K562 (cell line): ENCODE measurements around the gene TCFL5. TPM values are rescaled to one million over a fixed set of nuclear protein-coding genes. Genes with fewer than 3 reads are reported as not detected.

ENCODE experiments used
- ATAC-seq: fragments of 200-7000 bp; cut with Tn5 transposase; 3 replicates; pipeline ENCODE4 v1.9.1; 2020; ENCODE audit warnings: moderate library complexity
- BruUV-seq: library from RNA; stranded (reverse); fragments of 400-500 nt; replicated peaks from 2 replicates; lab custom pipeline; 2021; lab: Mats Ljungman, UMichigan
- CTCF ChIA-PET: fragments of 300-600 bp; formaldehyde crosslinking; extraction: SDS; loops from one replicate; lab custom pipeline; 2021; ENCODE audit warnings: low intra/inter-chr PET ratio; lab: Yijun Ruan, JAX
- POLR2A ChIA-PET: fragments of 300-600, 350-650 bp; sonication (Branson Sonifier 250); formaldehyde crosslinking; extraction: SDS; loops from one replicate; lab custom pipeline; 2021; ENCODE audit warnings: antibody characterized with exemption, inconsistent platforms; lab: Yijun Ruan, JAX
- DNase-seq, 4 experiments: peaks; one replicate each; pipeline versions ENCODE4 v3.0.0 to v3.0.0-alpha.2; 2011 to 2018; ENCODE audit warnings: low spot score in 3 of 4, mixed read lengths in 3 of 4; ENCODE audit errors: extremely low read depth in 1 of 4
- FAIRE-seq: peaks from 2 replicates; lab custom pipeline; 2011; peaks lifted over from hg19 to GRCh38; lab: Jason Lieb, UNC
- H2AFZ ChIP-seq: 2 replicates; pipeline ENCODE4 v1.6.0; 2011; ENCODE audit warnings: low read depth, low read length, control low read depth, inconsistent platforms
- H3K27ac ChIP-seq: fragments of 200-600 bp; 3 replicates; pipeline ENCODE4 v1.8.0; 2011; ENCODE audit warnings: low read depth, mild to moderate bottlenecking, control low read depth, inconsistent platforms, low read length, moderate library complexity, mixed read lengths; ENCODE audit errors: extremely low read depth
- H3K27me3 ChIP-seq, 2 experiments: fragments of 300-600 bp in 1 of 2; 2 replicates in 1 of 2; 3 replicates in 1 of 2; pipeline versions ENCODE4 v1.6.0 to v1.8.0; 2011; ENCODE audit warnings: inconsistent platforms in 2 of 2, low read length in 2 of 2, mild to moderate bottlenecking in 1 of 2, mixed read lengths in 1 of 2, moderate library complexity in 1 of 2; ENCODE audit not compliant: control insufficient read depth in 2 of 2, insufficient read depth in 2 of 2
- H3K36me3 ChIP-seq: fragments of 300-600 bp; 3 replicates; pipeline ENCODE4 v1.8.0; 2011; ENCODE audit warnings: mild to moderate bottlenecking, low read length, inconsistent platforms; ENCODE audit not compliant: control insufficient read depth, insufficient read depth
- H3K4me1 ChIP-seq, 2 experiments: fragments of 200-600 bp in 1 of 2; replicated peaks in 1 of 2; 2 replicates in 1 of 2; 3 replicates in 1 of 2; pipeline versions ENCODE4 v1.5.1 to v1.8.0; 2011; ENCODE audit warnings: inconsistent platforms in 2 of 2, low read length in 2 of 2, mild to moderate bottlenecking in 1 of 2, mixed read lengths in 1 of 2, moderate library complexity in 1 of 2; ENCODE audit not compliant: control insufficient read depth in 2 of 2, insufficient read depth in 2 of 2
- H3K4me2 ChIP-seq: 2 replicates; pipeline ENCODE4 v1.6.1; 2011; ENCODE audit warnings: low read length, control low read depth, inconsistent platforms, mixed read lengths; ENCODE audit not compliant: insufficient read depth
- H3K4me3 ChIP-seq: fragments of 200-600 bp; sonication (generic), shearing (Covaris generic); 2 replicates; pipeline ENCODE4 v1.5.1; 2016; ENCODE audit warnings: control low read depth, inconsistent platforms
- H3K79me2 ChIP-seq: fragments of 200-600 bp; 3 replicates; pipeline ENCODE4 v1.8.0; 2011; ENCODE audit warnings: low read length, inconsistent platforms; ENCODE audit not compliant: control insufficient read depth, insufficient read depth
- H3K9ac ChIP-seq, 2 experiments: 2 replicates each; pipeline versions ENCODE4 v1.6.0 to v1.6.1; 2011; ENCODE audit warnings: low read depth in 2 of 2, low read length in 2 of 2, control low read depth in 1 of 2, inconsistent platforms in 1 of 2, mild to moderate bottlenecking in 1 of 2, mixed read lengths in 1 of 2; ENCODE audit not compliant: insufficient read depth in 1 of 2
- H3K9me1 ChIP-seq: one replicate; pipeline ENCODE4 v1.6.0; 2011; ENCODE audit warnings: inconsistent platforms, mild to moderate bottlenecking, low read length, moderate library complexity; ENCODE audit not compliant: control insufficient read depth, insufficient read depth
- H3K9me3 ChIP-seq: replicated peaks from 2 replicates; pipeline ENCODE4 v1.5.1; 2011; ENCODE audit warnings: low read depth, low read length, inconsistent platforms; ENCODE audit not compliant: control insufficient read depth, insufficient read depth
- H4K20me1 ChIP-seq: replicated peaks from 2 replicates; pipeline ENCODE4 v1.6.1; 2011; ENCODE audit warnings: low read length, inconsistent platforms, mixed read lengths; ENCODE audit not compliant: control insufficient read depth, insufficient read depth
- CLOCK ChIP-seq: fragments of 250-450 bp; sonication (Bioruptor Pico); IDR thresholded peaks from 2 replicates; pipeline ENCODE4 v1.4.0; 2020; ENCODE audit warnings: mild to moderate bottlenecking, moderate library complexity, borderline replicate concordance
- FOXK1 ChIP-seq: sonication (generic); formaldehyde crosslinking; IDR thresholded peaks from 2 replicates; pipeline ENCODE4 v1.8.0; 2022; ENCODE audit warnings: missing genetic modification reagents, mild to moderate bottlenecking, borderline replicate concordance
- HES1 ChIP-seq: fragments of 450-650 bp; IDR thresholded peaks from 2 replicates; pipeline ENCODE4 v1.6.1; 2016; ENCODE audit warnings: low read depth, mild to moderate bottlenecking, moderate library complexity
- JUND ChIP-seq, 2 experiments: IDR thresholded peaks; 2 replicates in 1 of 2; 3 replicates in 1 of 2; pipeline ENCODE4 v1.6.1; 2011; ENCODE audit warnings: borderline replicate concordance in 2 of 2, low read depth in 2 of 2, low read length in 2 of 2, improper control_type of control experiment in 1 of 2, missing biosample characterization in 1 of 2, missing genetic modification characterization in 1 of 2, missing genetic modification reagents in 1 of 2
- KLF10 ChIP-seq: fragments of 250-450 bp; sonication (Bioruptor Pico); IDR thresholded peaks from 2 replicates; pipeline ENCODE4 v1.6.1; 2021; ENCODE audit warnings: matching md5 sums
- MCM2 ChIP-seq: fragments of 450-650 bp; IDR thresholded peaks from 2 replicates; pipeline ENCODE4 v1.6.1; 2017; ENCODE audit warnings: low read depth, mild to moderate bottlenecking
- MCM5 ChIP-seq: fragments of 450-650 bp; IDR thresholded peaks from 2 replicates; pipeline ENCODE4 v1.6.1; 2016; ENCODE audit warnings: low read depth
- RREB1 ChIP-seq: fragments of 250-450 bp; sonication (Bioruptor Pico); IDR thresholded peaks from 2 replicates; pipeline ENCODE4 v1.4.0; 2020
- SAFB ChIP-seq: fragments of 200-400 bp; formaldehyde crosslinking; IDR thresholded peaks from 2 replicates; pipeline ENCODE4 v1.6.1; 2017; ENCODE audit warnings: low read depth, low read length, borderline replicate concordance
- SRSF1 ChIP-seq: fragments of 200-400 bp; formaldehyde crosslinking; IDR thresholded peaks from 2 replicates; pipeline ENCODE4 v1.6.1; 2017; ENCODE audit warnings: mild to moderate bottlenecking, low read depth, low read length, moderate library complexity
- STAT5A ChIP-seq: IDR thresholded peaks from 2 replicates; pipeline ENCODE4 v1.6.1; 2012; ENCODE audit warnings: low read length, inconsistent platforms, borderline replicate concordance
- TBL1XR1 ChIP-seq, 2 experiments: IDR thresholded peaks; 2 replicates each; pipeline ENCODE4 v1.6.1; 2012; ENCODE audit warnings: improper control_type of control experiment in 2 of 2, low read length in 2 of 2, mild to moderate bottlenecking in 1 of 2
- WGBS: fragments of 100-300 bp; shearing (Covaris generic); methylation state at CpG from one replicate; pipeline ENCODE4 v1.1.6; 2016; ENCODE audit warnings: low coverage, mixed read lengths; ENCODE audit not compliant: insufficient coverage; ENCODE audit errors: missing lambda C conversion rate; 5-methylcytosine and 5-hydroxymethylcytosine counted together
- in situ Hi-C: fragments of 300-500 bp; cut with MboI; formaldehyde crosslinking; loops from 4 replicates; pipeline ENCODE4 v1.15.0; 2018; ENCODE audit warnings: inconsistent platforms, mixed read lengths
- intact Hi-C: fragments of 100-400 bp; cut with micrococcal nuclease; formaldehyde crosslinking; loops from 2 replicates; pipeline ENCODE4 v1.14.2; 2022
- polyA plus RNA-seq, 8 experiments: library from polyadenylated mRNA; depleted of rRNA in 4 of 8; stranded (reverse) in 5 of 8; unstranded in 3 of 8; fragments of >200 nt; fragmentation: Nextera tagmentation in 2 of 8; fragmentation: Illumina TruSeq in 1 of 8; extraction: Ambion mirVana in 2 of 8; extraction: Trizol in 1 of 8; gene quantifications; 2 replicates each; pipeline versions ENCODE4 v1.2.1 to v1.2.3, GENCODE V29; 2011 to 2014; ENCODE audit warnings: inconsistent platforms in 1 of 8, missing spikeins in 1 of 8
- total RNA-seq, 7 experiments: library from RNA; depleted of rRNA in 6 of 7; stranded (reverse); fragments of >200 nt in 6 of 7; fragmentation: Illumina TruSeq in 2 of 7; extraction: Trizol in 2 of 7; gene quantifications; 2 replicates each; pipeline versions ENCODE4 v1.2.1 to v1.2.3, GENCODE V29; 2011 to 2021; ENCODE audit warnings: low replicate concordance in 1 of 7

Gene TCFL5
- total and polyA plus RNA-seq, 9 of the 15 experiments (the other 6 are each of a cell fraction or from before 2014, with no cell fraction given) = 1.00 to 12.6 (median 9.1) TPM

GRCh38 chr20:62858058-62858830 is 3.4 kb downstream of the TCFL5 start:
- 0 out of 2 replicates have a peak, but pooled peaks cover 7% of the 10 kb centered on the region for H4K20me1 ChIP-seq
- ChIA-PET POLR2A (no interaction called here), CTCF (interaction anchor here (0.7 kb wide), 1 partner anchor 15 kb away, joined by 4 read pairs; no protein-coding TSS in a partner anchor)
- in situ Hi-C loops = no loop called here
- H3K4me2 ChIP-seq = no peak overlapping the region
- peaks cover 23% of the 10 kb centered on the region for H3K79me2 ChIP-seq
- intact Hi-C loops = no loop called here
- no TSS peak for BruUV-seq
- no peaks in the 10 kb centered on the region for H3K9me1 ChIP-seq
- DNase-seq (no peak), FAIRE-seq (no peak), ATAC-seq (no peak)
- WGBS = 94% methylated on average over 18 of the region's 23 CpGs
- H3K4me1 ChIP-seq = peaks cover 13 to 33% of the 10 kb centered on the region in 2 experiments; a peak in 4 of 5 replicates
- H3K4me3 ChIP-seq = no peak overlapping the region
- no peaks in the 10 kb centered on the region for H3K9me3 ChIP-seq
- H3K9ac ChIP-seq = no peak overlapping the region
- no peaks in the 10 kb centered on the region for H3K27me3 ChIP-seq
- peaks cover 49% of the 10 kb centered on the region for H3K36me3 ChIP-seq
- H3K27ac ChIP-seq = no peak overlapping the region
- H2AFZ ChIP-seq = no peak overlapping the region
- TF ChIP-seq MCM5 = no peak
- no peak for TF ChIP-seq KLF10 (CRISPR knock-in tag)
- TF ChIP-seq STAT5A = no peak
- TF ChIP-seq MCM2 = no peak
- TF ChIP-seq TBL1XR1 (IDR thresholded peaks at IDR 0.05; ENCODE audit: low read length in 2 of 2) = no peak
- TF ChIP-seq SRSF1 = no peak
- no peak for TF ChIP-seq CLOCK (CRISPR knock-in tag)
- TF ChIP-seq HES1 = no peak
- no peak for TF ChIP-seq JUND (IDR thresholded peaks at IDR 0.05; ENCODE audit: borderline replicate concordance, low read depth, low read length)
- no peak for TF ChIP-seq JUND (tag; IDR thresholded peaks at IDR 0.05; ENCODE audit: borderline replicate concordance, low read depth, low read length)
- TF ChIP-seq SAFB = no peak
- no peak for TF ChIP-seq RREB1 (CRISPR knock-in tag)
- TF ChIP-seq FOXK1 = no peak
